ENCODE measurements around the gene SNRPA.
"Not testable (repeated sequence)": the region's sequence is repeated elsewhere in the genome, so short reads cannot be mapped to it uniquely, and the experiment has no call there.

Gene SNRPA

DNA sequence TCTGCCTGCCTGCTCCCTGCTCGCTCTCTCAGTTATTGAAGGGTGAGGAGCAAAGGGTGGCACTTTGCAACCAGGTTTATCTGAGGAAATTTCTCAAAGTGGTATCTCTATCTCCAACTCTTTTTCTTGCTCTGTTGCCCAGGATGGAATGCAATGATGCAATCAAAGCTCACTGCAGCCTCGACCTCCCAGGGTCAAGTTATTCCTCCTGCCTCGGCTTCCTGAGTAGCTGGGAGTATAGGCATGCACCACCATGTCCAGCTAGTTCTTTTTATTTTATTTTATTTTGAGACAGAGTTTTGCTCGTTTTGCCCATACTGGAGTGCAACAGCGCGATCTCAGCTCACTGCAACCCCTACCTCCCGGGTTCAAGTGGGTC is 5.6 kb upstream of the SNRPA start:
- DNase-seq (ENCODE audit: low read depth): no peak

- DNase-seq (ENCODE audit: low read depth): no peak
Observed at GRCh38 chr19:40747536-40747935, 3.5 kb upstream of the SNRPA start.

- DNase-seq (ENCODE audit: low read depth): peak; percentile 98
Observed at GRCh38 chr19:40750058-40750873, 737 bp upstream of the SNRPA start, which contains the start of gene ACTMAP. TSS of gene ACTMAP (minus strand) at chr19:40750477. CDS start at chr19:40749803, 674 bp downstream.

GRCh38 chr19:40752257-40752781 is 1.3 kb downstream of the SNRPA start:
- no peak for DNase-seq (ENCODE audit: low read depth)

DNA sequence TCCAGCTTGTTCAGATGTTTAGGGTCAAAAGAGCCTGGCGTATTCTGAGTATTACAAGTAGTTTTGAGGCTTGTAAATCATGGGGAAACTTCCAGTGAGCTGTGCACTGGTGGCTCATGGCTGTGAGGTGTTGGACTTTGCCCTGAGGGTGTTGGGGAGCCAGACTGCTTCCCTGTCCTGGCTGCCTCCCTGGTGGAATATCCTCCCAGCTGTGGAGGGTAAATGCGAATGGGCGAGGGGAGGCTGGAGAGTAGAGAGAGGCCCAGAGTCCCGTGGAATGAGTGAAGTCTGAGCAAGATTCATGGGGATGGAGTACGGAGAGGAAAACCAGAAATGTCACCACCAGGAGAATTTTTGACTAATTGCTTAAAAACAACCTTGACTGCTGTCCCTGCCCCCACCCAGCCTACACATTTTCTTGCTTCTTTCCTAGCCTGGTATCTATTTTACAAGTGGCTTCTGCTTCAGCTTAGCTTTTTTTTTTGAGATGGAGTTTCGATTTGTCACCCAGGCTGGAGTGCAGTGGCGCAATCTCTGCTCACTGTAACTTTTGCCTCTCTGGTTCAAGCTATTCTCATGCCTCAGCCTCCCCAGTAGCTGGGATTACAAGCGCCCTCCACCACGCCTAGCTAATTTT is 3.7 kb downstream of the SNRPA start:
- no peak for DNase-seq (ENCODE audit: low read depth)

GRCh38 chr19:40755248-40755624 is 4.2 kb downstream of the SNRPA start:
- DNase-seq (ENCODE audit: low read depth): no peak

DNA sequence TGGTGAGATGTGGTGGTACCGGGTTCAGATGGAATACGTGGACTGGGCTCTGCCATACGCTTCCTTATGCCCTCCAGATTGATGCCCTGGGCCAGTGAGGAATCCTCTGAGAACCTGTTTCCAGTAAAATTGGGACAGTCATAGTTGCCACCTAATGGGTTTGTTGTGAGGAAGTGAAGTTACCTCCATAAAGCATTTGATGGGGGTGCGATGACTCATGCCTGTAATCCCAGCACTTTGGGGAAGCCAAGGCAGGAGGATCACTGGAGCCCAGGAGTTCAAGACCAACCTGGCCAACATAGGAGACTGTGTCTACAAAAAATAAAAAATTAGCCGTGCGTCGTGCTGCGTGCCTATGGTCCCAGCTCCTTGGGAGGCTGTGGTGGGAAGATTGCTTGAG is 4.8 kb downstream of the SNRPA start:
- DNase-seq (ENCODE audit: low read depth): no peak

- DNase-seq (ENCODE audit: low read depth): peak; percentile 28
Observed at GRCh38 chr19:40756502-40757110, 5.6 kb downstream of the SNRPA start.

DNA sequence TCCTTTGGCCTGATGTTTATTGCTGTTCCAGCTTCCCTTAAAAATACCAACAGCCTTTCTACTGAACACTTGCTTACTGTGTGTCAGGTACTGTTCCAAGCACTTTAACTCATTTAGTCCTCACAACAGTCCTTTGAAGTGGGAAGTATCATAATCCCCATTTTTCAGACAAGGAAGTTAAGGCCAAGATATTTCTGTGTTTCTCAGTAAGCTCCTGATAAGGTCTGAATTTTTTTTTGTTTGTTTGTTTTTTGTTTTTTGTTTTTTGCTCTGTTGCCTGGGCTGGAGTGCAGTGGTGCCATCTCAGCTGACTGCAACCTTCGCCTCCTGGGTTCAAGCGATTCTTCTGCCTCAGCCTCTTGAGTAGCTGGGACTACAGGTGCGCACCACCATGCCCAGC is 7.5 kb downstream of the SNRPA start:
- no peak for DNase-seq (ENCODE audit: low read depth)

GRCh38 chr19:40759352-40759751 is 8.3 kb downstream of the SNRPA start:
- DNase-seq (ENCODE audit: low read depth): no peak

DNA sequence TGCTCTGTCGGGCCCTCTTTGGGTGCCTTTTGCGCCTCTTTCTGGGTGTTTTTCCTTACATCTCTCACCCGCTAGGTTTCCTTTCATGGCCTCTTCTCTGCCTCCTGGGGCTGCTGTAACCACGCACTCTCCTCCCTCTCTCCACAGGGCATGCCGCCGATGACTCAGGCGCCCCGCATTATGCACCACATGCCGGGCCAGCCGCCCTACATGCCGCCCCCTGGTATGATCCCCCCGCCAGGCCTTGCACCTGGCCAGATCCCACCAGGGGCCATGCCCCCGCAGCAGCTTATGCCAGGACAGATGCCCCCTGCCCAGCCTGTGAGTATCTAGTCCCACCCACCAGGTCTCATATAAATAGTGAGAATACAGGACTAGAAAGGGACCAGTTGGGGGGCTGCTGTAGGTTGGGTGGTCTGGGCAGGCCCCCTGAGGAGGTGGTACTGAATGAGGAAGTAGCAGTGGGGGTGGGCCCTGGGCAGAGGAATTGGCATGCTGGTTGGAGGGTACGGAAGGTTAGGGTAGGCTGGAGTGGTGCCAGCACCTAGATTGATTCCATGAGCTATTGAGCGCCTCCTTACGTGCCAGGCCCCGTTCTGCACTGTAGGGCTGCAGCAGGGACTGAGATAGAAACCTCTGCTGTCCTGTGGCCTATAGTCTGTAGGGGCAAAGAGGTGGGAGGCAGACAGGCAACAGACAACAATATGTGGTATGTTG is 11.9 kb downstream of the SNRPA start:
- no peak for DNase-seq (ENCODE audit: low read depth)

GRCh38 chr19:40763526-40763925 is 12.5 kb downstream of the SNRPA start:
- DNase-seq (ENCODE audit: low read depth): no peak

DNA sequence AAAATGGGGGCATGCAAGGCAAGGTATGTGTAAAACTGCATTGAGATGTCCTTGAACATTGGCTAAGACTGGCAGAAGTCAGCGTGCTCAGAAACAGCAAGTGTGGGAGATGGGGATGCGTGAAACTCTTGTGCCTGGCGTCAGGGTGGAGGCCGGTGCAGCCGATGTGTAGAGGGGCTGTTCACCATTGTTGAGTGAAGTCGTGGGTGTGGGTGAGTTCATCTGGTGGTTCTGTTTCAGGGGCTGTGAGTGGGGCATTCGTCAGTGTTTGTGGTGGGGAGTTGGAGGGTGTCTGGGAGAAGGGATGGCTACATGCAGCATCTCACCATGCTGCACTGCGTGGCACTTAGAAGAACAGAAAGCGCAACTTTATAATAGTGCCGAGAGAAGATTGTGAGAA is 13.0 kb downstream of the SNRPA start:
- DNase-seq (ENCODE audit: low read depth): no peak

GRCh38 chr19:40766385-40766784 is 15.4 kb downstream of the SNRPA start:
- not testable (repeated sequence) for DNase-seq (ENCODE audit: low read depth)

DNA sequence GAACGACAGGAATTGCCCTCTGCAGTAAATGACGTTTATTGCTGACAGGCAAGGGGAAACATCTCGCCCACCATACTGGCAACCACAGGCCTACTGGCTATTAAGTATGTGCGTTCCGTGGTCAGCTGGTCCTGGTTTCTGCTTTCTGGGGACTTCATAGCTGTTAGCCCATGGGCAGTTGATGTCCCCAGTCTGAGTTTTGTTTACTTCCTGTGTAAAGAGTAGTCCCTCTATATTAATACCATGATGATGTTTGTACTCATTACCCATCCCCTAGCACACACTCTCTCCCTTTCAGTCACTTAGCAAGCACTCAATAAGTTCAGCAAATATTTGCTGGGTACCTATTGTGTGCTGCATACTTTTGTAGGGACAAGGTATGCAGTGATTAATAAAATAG is 17.9 kb downstream of the SNRPA start:
- no peak for DNase-seq (ENCODE audit: low read depth)

DNA sequence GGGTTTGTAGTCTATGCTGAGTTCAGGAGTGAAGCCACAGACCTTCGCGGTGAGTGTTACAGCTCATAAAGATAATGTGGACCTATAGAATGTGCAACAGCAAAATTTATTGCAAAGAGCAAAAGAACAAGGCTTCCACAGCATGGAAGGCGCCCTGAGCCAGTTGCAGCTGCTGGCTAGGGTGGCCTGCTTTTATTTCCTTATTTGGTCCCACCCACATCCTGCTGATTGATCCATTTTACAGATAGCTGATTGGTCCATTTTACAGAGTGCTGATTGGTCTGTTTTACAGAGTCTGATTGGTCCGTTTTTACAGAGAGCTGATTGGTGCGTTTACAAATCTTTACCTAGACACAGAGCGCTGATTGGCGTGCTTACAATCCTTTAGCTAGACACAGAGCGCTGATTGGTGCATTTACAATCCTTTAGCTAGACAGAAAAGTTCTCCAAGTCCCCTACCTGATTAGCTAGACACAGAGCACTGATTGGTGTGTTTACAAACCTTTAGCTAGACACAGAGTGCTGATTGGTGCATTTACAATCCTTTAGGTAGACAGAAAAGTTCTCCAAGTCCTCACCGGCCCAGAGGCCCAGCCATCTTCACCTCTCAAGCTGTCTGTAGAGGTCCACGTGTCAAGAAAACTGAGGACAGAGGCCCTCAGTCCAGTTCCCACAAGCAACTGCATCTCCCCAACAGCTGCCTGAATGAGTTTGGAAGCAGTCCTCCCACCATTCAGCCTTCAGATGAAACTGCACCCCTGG is 20.3 kb downstream of the SNRPA start:
- not testable (repeated sequence) for DNase-seq (ENCODE audit: low read depth)

DNA sequence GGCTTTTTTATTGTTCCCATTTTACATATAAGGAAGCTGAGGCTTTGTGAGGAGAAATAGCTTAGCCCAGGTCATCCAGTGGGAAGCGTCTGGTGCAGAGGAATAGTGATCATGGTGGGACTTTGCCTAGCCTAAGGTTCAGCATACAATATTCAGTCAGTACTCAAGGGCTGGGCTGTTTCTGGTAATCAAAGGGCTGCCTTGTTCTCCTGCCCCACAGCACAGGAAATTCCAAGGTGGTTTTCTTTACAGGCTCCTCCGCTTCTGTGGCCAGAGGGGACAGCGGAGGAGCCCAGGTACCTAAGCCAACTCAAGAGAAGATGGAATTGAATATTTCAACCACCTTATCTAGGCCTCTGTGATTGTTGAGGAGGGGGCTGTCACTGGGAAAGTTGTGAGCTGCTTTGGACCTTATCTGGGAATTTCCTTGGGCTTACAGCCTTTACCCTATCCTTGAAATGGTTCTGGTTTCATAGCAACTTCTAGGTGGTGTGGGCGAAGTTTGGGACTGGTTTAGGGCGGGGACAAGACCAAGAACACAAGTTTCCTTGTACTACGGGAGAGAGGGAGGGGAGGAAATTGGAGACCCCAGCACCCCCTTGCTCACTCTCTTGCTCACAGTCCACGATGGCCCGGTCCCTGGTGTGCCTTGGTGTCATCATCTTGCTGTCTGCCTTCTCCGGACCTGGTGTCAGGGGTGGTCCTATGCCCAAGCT is 24.1 kb downstream of the SNRPA start, which contains the start of gene MIA:
TSS of gene MIA (plus strand) at position 606 of the 716 bp plus-strand sequence. CDS start at position 628, 22 bp downstream.
- no peak for DNase-seq (ENCODE audit: low read depth)

GRCh38 chr19:40775632-40776022 is 24.6 kb downstream of the SNRPA start:
- DNase-seq (ENCODE audit: low read depth): no peak

DNA sequence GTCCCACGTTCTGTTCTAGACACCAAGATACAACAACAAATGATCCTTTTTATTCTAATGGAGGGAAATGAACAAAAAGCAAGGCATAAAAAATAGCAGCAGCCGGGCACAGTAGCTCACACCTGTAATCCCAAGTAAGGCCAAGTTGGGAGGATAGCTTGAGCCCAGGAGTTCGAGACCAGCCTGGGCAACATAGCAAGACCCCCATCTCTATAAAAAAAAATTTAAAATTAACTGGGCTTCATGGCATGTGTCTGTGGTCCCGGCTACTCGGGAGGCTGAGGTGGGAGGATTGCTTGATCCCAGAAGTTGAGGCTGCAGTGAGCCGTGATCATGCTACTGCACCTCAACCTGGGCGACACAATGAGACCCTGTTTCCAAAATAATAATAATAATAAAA is 25.4 kb downstream of the SNRPA start:
- no peak for DNase-seq (ENCODE audit: low read depth)

DNA sequence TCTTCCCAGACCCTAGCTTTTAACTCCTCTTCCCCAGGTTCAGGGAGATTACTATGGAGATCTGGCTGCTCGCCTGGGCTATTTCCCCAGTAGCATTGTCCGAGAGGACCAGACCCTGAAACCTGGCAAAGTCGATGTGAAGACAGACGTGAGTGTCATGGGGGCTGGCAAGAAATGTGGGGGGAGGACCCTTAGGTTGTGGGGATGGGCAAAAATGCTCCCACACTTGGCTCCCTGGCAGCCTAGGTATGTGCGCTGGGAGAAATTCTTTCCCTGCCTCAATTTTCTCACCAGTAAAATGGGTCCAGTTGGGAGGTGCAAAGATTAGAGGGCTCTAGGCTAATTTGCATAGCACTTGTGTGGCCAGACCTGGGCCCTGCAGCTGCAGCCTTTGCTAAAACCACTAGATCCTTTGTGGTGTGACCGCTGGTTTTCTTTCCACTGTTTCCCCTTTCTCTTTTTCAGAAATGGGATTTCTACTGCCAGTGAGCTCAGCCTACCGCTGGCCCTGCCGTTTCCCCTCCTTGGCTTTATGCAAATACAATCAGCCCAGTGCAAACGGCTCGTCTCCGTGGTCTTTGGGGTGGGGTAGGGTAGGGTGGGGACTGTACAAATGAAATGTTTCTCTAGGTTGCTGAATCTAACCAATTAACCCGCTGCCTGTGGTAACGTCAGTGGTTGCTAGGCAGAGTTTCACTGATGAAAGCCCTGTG is 26.1 kb downstream of the SNRPA start:
- peak; percentile 79 for DNase-seq (ENCODE audit: low read depth)
